NCI-H1436 (cell line): ENCODE data around the gene CTNNBL1.

ENCODE experiments used
- DNase-seq: peaks from one replicate; lab custom pipeline; 2025; lab: John Stamatoyannopoulos, UW

Gene CTNNBL1

DNA sequence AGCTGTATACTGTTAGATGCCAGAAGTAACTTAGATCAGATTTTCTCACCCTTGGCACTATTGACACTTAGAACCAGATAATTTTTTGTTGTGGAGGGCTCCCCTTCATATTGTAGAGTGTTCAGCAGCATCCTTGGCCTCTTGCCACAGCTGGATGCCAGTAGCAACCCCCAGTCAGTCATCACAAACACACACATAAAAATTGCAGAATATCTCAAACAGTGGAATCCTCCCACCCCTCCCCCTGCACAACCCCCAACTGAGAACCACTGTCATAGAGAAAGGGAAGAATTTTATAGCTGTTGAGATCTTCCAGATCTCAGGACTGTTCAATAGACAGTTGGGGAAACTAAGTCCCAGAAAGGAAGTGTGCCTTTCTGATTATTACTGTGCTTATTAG is 127.9 kb downstream of the CTNNBL1 start:
- DNase-seq = no peak

- no peak for DNase-seq
Measured at GRCh38 chr20:37822141-37822601, 128.3 kb downstream of the CTNNBL1 start.

DNA sequence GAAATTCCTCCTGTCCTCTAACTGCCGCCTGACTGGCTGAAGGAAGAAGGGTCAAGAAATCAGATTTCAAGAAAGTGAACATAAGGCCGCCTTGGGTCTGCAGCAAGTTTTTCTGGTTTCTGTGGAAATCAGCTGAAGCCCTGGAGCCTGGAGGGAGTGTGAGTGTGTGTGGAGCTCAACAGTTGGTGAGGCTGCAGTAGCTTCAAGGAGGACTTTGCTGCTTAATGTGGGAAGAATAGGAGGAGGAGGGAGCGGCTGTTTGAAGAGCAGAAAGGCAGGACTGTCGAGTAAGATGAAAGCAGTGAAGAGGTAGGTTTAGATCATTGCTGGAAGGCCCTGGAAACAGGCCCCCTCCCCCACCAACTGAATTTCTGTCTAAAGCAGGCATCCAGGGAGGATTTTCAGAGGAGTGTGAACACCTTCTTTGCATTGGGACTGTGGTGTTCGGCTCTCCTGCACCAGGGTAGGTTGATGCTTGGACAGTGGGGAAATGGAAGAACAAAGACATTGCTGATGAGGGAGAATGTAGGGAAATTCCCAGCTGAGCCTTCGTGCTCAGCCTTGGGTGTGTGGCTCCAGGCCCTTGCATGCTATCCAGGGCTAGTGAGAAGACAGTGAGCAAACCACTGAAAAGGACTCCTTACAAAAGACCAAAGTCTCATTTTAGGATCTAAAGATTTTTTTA is 129.6 kb downstream of the CTNNBL1 start:
- DNase-seq = no peak

DNA sequence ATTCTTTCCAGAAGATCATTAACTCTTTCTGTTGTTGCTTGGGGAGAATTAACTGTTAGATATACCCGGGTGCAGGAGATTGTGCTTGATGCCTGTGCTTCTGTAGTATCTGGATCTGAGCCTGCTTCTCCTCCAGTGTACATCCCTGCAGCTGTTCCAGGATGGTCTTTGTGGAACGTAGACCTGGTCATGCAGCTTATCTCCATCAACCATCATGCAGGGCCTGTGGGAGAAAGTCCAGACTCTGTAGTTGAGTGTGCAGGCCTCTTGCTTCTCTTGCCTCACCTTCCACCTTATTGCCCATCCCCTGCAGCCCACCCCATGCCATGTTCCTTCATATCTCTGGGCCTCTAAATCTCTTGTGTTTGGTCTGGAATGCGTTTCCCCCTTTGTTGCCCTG is 133.8 kb downstream of the CTNNBL1 start:
- no peak for DNase-seq

- no peak for DNase-seq
Measured at GRCh38 chr20:37828684-37829083, 134.9 kb downstream of the CTNNBL1 start.

DNA sequence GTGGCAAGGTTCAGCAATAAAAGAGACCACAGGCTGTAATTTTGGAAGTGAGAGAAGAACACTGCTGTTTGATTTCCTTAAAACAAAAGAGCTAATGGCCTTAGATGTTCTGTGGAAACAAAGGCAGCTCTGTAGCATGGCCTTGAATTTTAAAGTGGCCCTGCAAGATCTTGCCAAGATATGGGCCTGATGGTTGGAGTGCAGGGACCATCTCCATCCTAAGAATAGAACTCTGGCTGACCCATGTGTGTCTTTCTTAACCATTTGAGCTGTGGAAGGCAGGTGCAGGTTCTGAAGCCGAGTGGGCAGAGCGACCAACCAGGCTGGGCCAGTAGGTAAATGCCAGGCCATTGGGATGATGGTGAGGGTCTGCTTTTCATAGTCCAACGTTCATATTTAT is 135.3 kb downstream of the CTNNBL1 start:
- DNase-seq = no peak

GRCh38 chr20:37833221-37833896 is 139.5 kb downstream of the CTNNBL1 start:
- DNase-seq = no peak

- no peak for DNase-seq
Measured at GRCh38 chr20:37836926-37837325, 143.1 kb downstream of the CTNNBL1 start.

GRCh38 chr20:37837924-37838323 is 144.1 kb downstream of the CTNNBL1 start:
- no peak for DNase-seq

DNA sequence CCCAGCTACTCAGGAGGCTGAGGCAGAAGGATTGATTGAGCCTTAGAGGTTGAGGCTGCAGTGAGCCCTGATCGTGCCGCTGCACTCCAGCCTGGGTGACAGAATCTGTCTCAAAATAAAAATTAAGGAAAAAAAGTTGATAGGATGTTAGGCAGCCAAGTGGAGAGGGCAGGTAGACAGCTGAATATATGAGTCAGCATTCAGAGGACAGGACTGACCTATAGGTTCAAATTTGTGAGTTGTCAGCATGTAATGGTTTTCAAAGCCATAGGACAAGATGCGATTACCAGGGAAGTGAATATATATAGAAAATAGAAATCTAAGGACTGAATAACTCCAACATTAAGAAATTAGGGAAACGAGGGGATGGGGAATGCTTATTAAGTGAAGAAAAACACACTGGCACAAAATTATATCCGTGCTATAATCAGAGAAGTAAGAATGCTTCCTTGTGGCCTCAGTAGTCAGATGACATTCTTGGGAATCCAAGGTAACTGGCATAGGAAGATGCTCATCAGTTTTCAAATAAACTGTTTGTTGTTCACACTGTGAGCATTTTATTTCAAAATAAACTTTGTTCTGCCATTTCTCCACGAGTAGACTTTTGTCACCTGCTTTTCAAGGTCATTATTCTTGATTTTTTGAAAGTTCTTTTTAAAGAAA is 145.1 kb downstream of the CTNNBL1 start:
- DNase-seq = no peak

DNA sequence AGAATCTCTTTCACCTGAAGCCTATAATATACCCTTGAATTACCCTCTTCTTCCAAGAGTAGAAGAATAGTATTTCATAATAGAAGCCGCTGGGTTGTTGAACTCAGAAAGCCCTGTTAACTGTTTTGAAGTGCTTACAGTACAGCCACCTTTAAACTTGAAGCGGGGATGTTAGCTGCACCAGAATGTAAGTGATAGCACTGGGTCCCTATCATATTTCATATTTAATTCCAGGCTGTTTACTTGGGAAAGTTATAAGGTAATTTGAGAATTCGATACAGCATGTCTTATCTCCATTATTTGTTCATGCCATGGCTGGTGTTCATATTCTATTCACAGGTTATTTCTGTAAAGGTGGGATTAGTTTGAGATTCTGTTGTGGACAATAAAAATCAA is 145.6 kb downstream of the CTNNBL1 start:
- no peak for DNase-seq

- DNase-seq = no peak
Measured at GRCh38 chr20:37839955-37840354, 146.1 kb downstream of the CTNNBL1 start.

- no peak for DNase-seq
Measured at GRCh38 chr20:37841389-37841788, 147.6 kb downstream of the CTNNBL1 start.

GRCh38 chr20:37841971-37842370 is 148.1 kb downstream of the CTNNBL1 start:
- DNase-seq = no peak

DNA sequence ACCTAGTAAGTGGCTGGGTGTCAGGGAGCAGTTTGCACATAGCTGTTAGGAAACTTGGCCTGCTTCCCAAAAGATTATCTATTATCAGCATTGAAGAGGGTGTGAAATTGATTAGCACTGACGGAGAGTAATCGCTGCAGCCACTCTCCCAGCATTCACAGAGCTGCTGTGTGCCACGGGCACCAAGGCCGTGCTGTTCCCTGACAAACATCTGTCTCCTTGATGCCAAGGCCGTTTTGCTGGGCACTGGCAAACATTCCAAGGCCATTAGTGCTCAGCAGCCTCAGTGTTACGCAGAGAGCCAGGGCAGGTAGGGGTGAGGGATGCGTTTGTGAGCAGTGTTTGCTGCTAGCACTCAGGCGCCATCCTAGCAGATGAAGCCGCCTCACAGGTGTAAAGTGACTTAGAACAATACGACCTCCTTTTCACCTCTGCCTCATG is 151.4 kb downstream of the CTNNBL1 start:
- DNase-seq = no peak

DNA sequence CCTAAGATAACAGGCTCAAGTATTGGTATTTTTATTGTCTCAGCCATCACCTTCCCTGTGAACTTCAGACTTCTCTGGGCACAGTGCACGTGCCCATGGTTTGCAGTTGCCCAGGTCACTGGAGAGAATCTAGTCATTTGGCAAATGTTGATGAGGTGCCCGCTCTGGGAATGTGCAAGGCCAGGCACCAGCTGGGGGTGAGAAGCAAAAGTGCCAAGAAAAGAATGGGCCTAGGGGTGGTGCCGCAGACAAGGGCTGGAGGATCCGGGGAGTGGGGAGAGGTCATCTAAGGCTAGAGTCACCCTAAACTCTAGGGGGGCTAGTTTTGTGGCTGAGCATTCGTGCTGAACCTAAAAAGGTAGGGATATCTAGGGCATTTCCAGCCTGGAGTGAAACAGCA is 152.0 kb downstream of the CTNNBL1 start:
- no peak for DNase-seq

- peak; percentile 47 for DNase-seq
Measured at GRCh38 chr20:37846573-37846972, 152.7 kb downstream of the CTNNBL1 start.

- DNase-seq = no peak
Measured at GRCh38 chr20:37848706-37849105, 154.9 kb downstream of the CTNNBL1 start.

GRCh38 chr20:37849156-37849555 is 155.3 kb downstream of the CTNNBL1 start:
- DNase-seq = no peak

DNA sequence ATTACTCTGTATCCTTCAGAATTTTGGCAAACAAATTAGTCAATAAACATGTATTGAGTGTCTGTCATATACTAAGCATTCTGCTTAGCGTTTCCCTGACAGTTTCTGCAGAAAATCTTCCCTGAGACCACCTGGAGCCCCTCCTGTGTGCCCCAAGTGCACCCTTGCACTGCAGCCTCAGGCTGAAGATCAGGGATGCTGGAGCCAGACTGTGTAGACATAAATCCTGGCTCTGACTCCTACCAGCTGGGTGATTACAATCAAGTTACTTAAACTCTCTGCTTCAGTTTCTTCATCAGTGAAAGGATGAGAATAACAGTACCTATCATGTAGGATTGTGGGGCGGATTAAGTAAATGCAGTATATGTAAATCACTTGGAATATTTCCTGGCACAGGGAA is 155.7 kb downstream of the CTNNBL1 start:
- no peak for DNase-seq

DNA sequence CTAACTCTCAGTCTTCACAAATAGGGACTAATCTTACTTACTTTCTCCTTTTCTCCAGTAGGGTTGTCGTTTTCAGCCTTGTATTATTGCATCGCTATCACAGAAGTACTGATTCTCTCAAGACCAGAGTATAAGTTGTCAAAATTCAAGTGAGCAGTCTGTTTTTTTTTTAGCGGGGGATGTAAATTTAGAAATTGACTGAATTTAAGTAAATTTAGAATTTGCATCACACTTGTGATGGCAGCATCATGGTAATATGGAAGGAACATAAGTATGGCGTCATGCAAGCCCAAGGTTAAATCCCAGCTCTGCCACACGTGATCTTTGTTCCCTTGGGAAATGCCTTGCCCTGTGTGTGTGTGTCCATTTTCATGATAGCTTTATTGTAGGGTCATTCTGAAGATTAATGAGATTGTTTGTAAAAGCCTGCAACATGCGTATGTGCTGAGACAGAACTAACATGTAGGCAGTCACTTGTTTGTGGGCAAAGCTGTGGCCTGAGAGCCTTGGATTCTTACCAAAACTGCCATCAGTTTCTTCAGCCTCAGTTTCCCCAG is 156.3 kb downstream of the CTNNBL1 start:
- DNase-seq = no peak

DNA sequence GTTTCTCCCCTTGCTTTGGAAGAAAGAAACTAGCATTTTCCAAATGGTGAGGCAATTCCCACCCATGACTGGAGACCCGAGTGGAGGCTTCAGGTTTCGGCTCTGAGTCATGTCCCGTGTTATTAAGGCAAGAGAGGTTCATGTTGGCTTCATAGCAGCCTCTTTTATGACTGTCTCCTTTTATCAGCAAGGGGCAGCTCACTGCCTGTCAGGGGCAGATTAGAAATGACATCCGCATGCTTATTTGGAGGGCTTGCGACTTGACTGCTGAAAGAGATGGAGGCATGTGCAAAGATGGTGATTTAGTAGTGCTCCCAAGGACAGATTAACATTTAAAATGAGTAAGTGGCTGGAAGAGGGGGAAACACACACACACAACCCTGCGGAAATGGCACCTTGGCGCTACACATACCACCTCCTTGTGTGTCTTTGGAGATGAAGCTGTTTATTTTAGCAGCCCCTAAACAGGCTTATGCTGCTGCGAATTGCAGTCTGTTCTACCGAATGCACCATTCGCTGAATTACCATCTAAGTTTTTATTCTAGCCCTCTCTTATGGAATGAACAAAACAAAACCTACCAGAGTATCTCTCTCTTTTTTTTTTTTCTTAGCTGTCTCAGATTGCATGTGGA is 157.0 kb downstream of the CTNNBL1 start:
- no peak for DNase-seq
